ENCODE results near the gene FBRSL1. TPM values are rescaled to one million over a fixed set of nuclear protein-coding genes. Genes with fewer than 3 reads are reported as not detected.
"Not testable (repeated sequence)": the region's sequence is repeated elsewhere in the genome, so short reads cannot be mapped to it uniquely, and the experiment has no call there.

Gene FBRSL1
- polyA plus RNA-seq, 1 donor, result 58.3 TPM

DNA sequence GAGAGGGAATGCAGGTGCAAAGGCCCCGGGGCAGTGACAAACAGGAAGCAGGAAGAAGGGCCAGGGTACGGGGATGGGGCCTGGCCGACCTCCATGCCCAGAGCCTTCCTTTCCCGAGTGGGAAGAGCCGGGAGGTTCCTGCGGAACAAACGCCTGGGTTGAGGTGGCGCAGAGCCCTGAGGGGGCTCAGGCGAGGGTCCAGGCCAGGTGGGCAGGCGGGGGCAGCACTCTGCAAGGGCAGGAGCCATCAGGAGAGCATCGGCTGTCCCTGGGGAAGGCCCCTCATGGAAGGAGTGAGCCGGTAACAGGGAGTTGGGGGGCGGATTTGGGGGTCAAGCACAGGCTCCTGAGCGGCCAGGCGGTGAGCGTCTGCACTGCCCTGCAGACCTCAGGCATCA lies 18.1 kb upstream of the FBRSL1 start:
- no peak for DNase-seq

DNA sequence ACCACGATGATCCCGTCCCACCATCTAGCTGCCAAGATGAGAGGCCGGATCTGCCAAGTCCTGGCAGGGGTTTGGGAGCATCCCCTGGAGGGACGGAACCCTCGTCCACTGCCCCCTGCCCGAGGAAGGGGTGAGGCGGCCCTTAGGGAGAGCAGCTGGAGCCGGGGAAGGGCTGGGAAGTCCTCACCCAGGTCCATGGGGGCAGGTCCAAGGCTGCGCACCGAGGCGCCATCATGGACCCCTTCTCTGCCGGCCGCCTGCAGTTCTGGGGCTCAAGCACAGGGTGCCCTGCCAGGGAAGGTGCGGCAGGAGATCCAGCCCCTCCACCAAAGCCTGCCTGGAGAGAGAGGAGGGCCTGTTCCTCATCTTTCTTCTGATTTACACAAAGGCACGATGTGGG lies 17.6 kb upstream of the FBRSL1 start:
- DNase-seq, result no peak

DNA sequence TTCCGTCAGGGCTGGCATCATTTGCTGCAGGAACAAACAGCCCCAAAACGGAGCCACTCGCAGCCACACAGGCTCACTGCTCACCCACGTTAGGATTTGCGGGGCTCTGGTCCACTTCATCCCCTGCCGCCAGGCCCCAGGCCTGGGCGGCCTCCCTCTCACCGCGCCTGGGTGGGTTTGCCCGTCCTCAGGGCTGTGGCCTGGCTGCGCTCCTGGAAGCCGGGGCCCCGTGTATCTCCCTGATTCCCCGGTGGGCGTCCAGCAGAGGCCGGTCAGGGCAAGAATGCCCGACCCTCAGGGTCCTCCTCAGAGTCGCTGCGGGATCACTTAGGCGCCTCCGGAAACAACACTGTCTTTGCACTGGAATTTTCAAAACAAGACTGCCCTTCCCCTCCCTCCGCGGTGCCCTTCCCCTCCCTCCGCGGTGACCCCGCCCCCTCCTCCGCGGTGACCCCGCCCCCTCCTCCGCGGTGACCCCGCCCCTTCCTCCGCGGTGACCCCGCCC lies 15.7 kb upstream of the FBRSL1 start:
- no peak for DNase-seq

DNA sequence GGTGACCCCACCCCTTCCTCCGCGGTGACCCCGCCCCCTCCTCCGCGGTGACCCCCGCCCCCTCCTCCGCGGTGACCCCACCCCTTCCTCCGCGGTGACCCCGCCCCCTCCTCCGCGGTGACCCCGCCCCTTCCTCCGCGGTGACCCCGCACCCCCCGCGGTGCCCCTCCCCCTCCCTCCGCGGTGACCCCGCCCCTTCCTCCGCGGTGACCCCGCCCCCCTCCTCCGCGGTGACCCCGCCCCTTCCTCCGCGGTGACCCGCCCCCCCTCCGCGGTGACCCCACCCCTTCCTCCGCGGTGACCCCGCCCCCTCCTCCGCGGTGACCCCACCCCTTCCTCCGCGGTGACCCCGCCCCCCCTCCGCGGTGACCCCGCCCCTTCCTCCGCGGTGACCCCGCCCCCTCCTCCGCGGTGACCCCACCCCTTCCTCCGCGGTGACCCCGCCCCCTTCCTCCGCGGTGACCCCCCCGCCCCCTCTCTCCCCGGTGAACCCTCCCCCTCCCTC lies 15.1 kb upstream of the FBRSL1 start:
- not testable (repeated sequence) for DNase-seq

DNA sequence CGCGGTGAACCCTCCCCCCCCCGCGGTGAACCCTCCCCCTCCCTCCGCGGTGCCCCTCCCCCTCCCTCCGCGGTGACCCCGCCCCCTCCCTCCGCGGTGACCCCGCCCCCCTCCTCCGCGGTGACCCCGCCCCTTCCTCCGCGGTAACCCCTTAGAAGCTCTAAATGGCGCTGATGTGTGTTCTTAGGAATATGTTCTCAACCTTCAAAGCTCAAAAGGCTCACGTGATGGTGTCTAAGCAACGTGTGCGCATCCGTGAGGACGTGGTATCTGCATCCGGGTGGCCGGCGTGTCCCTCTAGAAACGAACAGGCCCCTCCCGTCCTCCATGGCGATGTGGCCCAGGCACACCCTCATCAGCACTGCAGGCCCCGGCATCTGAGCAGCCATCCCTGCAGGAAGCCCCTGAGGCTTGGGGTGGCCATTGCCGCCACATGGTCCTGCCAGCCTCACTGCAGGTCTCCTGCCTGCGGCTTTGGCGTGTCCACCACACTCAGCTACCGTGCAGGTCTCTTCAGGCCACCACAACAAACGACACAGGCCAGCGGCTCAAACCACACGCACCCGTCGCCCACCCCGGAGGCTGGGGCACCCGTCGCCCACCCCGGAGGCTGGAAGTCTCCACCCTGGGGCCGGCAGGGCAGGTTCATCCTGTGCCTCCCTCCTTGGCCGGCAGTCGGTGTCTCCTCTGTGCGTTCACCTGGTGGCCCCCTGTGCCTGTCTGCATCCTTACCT lies 14.5 kb upstream of the FBRSL1 start:
- DNase-seq, result no peak

DNA sequence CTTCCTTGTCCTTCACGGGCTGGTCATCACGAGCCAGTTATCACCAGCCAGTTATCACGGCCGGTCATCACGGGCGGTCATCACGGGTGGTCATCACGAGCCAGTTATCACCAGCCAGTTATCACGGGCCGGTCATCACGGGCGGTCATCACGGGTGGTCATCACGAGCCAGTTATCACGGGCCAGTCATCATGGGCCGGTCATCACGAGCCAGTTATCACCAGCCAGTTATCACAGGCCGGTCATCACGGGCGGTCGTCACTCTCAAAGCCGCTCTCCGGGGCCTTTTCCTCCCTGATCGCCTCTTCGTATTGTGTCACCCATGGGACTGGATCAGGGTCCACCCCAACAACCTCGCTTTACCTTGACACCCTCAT lies 13.9 kb upstream of the FBRSL1 start:
- no peak for DNase-seq

DNA sequence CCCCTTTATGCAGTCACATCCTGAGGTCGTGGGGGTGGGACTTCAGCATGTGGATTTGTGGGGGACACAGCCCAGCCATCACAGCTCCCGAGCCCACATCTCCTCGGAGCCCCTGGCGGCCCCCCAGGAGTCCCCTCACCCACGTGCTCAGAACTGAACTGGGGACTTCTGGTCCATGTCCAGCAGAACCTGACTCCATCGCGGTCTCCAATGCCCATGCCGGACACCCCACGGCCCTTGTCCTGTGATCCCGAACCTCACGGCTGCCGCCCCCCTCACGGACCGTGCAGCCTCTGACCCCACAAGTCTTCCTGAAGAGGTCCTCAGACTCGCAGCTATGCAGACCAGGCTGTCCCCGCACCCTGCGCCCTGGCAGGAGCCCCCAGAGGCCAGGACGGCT lies 13.5 kb upstream of the FBRSL1 start:
- no peak for DNase-seq

DNA sequence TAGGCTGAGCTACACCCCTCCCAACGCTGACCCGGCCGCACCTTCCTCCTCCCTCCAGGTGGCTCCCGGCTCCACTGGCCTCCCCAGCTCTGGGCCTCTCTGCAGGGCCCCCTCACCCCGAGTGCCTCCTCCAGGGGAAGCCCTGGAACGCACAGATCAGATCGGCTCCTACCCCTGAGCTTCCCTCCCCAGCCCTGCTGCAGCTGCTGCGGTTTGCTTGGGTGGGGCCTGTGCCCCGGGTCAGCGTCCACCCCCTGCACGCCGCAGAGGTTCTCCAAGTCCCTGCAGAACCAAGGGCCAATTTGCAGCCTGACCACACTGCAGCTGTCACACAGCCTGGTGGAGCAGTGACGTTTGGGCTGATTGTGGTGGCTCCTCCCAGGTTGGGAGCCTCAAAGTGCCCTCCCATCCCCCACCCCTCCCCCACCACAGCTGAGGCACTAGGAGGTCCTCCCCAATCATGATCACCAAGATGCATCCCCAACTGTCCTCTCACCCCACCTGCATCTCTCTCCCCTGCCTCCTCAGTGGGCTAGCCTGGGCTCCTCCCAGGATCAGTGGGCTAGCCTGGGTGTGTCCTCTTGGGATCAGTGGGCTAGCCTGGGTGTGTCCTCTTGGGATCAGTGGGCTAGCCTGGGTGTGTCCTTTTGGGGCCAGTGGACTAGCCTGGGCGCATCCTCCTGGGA lies 12.8 kb upstream of the FBRSL1 start:
- DNase-seq, result no peak

DNA sequence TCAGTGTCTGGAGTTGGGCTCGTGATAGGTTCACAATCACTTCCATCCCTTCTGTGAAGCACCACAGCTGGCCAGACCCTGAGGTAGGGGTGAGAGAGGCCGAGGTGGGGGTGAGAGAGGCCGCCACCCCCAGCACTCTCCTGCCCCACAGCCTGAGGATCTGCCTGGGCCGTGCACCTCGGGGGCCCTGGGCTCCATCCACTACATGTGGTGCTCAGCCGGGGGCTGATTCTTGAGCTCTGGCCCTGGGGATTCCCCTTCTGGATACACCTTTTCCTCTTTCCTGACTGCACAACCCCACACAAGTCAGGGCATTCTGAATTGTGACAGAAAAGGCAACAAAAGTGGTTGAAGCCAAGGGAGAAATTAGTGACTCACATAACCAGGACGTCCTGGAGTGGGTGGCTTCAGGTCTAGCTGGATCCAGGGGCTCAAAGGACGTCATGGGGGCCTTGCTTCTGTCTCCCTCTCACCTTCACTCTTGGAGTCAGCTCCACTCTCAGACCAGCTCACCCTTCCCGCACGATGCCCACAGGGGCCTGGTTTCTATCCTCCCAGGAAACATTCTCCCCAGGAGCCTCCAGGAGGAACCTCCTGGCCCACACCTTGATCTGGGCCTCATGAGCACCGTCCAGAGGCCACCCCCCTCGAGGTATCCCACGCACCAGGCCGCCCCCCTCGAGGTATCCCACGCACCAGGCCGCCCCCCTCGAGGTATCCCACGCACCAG lies 12.1 kb upstream of the FBRSL1 start:
- no peak for DNase-seq

DNA sequence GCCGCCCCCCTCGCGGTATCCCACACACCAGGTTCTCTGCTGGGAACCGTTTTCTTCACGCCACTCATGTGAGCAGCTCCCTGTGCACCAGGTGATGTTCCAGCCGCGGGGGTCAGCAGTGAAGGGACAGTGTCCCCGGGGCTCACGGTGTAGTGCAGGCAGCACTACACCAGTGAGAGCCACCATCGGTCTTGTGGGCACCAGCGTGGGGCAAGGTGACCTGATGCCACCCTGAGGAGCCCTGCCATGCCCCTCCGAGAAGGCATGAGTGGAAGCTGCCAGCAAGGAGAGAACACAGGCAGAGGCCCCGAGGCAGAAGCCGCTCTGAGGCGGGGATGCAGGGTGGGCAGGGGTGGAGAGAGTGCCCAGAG lies 11.5 kb upstream of the FBRSL1 start:
- no peak for DNase-seq

DNA sequence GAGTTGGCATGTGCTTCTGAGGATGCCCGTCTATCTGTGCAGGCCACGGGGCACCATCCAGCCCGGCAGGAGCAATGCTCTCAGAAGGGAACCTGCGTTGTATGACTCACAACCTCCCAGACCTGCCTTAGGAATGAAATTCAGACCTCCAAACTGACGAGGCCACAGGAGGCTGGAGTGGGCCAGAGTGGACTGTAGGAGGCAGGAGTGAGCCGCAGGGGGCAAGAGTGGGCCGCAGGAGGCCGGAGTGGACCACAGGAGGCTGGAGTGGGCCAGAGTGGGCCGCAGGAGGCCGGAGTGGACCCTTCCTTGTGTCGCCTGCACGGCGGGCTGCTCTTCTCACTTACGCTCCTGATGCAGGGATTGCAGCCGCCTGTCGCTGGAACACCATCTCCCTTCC lies 11.1 kb upstream of the FBRSL1 start:
- no peak for DNase-seq

DNA sequence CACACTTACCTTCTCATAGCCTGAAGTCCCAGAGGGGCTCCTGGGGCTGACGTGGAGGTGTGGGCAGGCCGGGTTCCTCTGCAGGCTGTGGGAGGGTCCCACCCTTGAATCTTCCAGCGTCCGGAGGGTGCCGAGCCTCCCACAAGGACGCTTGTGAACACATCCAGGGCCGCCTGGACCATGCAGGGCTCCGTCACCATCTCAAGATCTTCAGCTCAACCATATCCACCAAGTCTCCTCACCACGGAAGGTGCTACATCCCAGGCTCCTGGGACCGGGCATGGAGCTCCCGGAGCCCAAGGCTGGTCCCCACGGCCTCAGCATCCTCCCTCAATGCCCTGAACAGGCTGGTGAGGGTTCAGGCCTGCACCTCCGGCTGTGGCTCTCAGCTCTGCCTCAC lies 10.7 kb upstream of the FBRSL1 start:
- DNase-seq, result no peak

DNA sequence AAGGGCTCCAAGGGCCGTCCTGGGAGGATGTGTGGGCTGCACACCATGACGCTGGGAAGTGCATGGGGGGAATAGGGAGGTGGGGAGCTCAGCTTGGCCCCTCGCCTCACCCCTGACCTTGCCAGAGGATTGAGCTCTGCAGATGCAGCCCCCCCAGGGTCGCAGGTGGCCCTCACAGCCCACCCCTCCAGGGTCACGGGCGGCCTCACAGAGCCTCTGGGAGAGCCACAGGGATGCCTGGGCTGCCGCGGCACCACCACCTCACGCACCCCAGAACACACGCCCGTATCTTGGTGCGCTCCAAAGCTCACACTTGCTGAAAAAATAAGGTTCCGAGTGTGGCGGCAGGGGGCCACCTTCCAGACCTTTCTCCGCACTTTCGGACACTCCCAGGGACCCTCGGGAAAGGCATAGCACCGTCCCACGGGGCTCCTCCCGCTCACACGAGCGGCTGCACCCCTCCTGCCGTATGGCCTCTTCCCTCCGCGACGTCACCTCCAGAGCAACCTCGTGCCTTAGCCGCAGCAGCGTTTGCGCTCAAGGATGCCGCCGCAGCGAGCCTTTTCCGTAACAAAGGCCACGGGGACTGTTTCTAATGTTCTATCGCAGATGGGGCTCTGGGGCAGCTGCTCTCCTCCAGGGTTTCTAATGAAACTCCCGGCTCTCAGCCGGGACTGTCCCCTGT lies 9.9 kb upstream of the FBRSL1 start:
- no peak for DNase-seq

DNA sequence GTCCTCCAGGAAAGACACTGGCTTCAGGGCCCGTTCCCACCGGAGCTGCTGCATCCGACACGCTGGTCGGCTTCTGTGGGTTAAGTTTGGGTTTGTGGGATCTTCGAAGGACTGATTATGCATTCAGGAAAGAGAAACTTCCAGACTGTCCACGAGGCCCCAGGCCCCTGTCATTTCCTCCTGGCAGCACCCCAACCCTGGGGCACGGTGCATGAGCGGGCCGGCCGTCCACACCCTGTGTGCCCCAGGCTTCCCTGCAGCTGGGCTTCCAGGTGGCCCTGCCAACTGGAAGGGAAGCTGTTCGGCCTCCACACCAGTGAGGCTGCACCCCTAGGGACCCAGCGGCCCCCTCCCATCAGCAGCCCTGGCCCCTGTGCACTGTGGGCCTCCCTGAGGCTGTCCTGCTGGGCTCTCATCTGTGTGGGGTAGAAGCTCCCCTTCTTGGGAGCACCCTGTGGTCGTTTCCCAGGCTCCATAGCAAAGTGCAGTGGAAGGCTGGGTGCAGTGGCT lies 9.3 kb upstream of the FBRSL1 start:
- no peak for DNase-seq

DNA sequence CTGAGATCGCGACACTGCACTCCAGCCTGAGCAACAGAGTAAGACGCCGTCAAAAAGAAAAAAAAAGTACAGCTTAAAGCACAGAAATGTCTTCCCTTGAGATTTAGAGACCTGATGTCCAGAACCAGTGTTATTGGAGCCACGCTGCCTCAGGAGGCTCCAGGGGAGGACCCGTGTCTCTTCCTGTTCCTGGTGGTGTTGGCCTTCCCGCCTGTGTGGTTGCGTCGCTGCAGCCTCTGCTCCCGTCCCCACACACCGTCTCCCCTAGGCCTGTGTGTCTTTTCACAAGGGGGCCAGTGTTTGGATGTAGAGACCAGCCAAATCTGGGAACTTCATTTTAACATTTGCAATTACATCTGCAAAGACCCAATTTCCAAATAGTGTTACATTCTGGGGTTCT lies 8.6 kb upstream of the FBRSL1 start:
- no peak for DNase-seq

DNA sequence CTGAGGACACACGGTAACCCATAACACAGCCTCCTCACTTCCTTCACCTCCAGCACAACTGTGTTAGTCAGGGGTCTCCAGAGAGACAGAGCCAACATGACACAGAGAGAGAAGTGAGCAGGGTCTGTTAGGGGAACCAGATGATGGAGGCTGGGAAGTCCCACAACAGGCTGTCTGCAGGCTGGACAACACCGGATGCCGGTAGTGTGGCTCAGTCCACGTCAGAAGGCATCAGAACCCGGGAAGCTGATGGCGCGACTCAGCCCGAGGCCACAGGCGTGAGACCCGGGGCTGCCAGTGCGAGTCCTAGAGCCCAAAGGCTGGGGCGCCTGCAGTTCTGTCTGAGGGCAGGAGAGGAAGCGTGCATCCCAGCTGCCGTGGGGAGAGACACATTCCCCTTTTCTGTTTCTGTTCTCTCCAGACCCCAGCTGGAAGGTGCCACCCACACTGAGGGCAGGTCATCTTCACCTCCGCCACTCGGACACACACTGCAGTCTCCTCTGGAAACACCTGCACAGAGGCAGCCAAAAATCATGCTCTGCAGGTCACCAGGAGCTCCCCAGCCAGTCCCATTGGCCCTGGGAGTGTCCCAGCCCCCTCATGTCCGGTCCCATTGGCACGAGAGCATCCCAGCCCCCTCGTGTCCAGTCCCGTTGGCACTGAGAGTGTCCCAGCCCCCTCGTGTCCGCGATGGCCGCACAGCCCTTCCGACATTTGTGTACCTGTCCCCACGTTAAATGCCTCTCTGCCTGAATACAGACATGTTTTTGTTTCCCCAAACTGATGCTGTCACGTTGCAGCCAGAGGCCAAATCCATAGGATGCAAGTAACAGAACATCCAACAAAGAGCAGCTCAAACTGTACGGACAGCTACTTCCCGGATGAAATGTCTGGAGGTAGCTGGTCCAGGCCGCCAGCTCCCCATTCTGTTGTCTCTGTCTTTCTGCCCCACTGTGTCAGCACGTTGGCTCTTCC lies 7.9 kb upstream of the FBRSL1 start:
- DNase-seq, result no peak

DNA sequence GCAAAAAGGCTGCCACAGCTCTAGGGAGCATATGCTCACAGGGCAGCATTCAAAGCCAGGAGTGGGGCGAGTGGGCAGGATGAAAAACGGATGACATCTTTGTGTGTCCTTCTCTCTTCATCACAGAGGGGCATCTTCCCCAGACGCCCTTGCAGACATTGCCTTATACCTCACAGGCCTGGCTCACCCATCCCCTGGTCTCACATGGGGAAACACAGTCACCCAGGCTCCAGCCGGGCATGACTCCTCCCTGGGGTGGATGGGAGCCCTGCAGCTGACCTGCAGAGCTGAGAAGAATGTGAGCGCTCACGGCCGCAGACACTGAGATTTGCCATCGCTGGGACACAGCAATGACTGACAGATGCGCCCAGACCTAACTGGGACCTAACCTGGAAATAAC lies 7.2 kb upstream of the FBRSL1 start:
- DNase-seq, result no peak

DNA sequence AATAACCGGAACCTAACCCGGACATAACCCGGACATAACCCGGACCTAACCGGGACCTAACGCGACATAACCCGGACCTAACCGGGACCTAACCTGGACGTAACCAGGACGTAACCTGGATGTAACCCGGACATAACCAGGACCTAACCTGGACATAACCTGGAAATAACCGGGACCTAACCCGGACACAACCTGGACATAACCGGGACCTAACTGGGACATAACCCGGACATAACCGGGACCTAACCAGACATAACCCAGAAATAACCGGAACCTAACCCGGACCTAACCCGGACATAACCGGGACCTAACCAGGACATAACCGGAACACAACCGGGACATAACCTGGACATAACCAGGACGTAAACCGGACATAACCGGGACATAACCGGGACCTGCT lies 6.7 kb upstream of the FBRSL1 start:
- no peak for DNase-seq

DNA sequence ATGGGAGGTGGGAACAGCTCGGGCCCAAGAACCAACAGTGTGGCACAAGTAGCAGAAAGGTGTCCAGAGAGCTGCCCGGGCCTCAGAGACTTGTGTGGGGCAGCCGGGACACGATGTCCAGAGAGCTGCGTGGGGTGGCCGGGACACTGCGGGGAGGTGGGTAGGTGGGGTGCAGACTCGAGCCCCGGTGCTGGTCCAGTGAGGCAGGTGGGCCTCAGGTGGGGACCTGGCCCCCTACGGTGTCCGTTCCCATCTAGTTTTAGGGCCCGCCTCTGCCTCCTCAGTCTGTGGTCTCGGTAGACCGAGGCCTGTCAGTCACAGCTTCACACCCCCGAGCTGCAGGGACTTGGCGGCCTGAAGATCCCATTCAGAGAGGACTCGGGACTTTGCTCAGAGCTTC lies 6.3 kb upstream of the FBRSL1 start:
- no peak for DNase-seq

DNA sequence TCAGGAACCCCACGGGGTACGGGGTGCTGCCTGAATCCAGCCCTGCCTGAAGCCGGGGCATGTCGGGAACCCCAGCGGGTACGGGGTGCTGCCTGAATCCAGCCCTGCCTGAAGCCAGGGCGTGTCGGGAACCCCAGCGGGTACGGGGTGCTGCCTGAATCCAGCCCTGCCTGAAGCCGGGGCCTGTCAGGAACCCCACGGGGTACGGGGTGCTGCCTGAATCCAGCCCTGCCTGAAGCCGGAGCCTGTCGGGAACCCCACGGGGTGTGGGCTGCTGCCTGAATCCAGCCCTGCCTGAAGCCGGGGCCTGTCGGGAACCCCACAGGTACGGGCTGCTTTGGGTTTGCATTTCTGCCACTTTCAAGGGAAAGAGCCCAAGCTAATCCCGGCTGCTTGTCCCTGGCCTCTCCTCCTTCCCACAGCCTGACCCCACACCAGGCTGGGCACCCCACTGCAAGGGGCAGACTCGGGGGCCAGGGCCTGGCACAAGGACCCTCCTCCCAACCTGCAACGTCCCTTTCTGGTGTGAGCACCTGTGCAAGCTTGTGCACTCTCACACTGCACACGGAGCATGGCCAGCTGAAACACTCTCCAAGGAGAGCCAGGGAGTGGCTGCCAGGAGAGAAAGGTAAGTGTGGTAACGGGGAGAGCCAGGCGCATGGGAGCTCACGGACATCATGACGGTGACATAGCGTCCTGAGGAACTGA lies 5.6 kb upstream of the FBRSL1 start:
- no peak for DNase-seq

Data from hindlimb muscle (tissue), 1 donor.